Measurements from ENCODE around the gene GASK1B.

GASK1B gene

DNA sequence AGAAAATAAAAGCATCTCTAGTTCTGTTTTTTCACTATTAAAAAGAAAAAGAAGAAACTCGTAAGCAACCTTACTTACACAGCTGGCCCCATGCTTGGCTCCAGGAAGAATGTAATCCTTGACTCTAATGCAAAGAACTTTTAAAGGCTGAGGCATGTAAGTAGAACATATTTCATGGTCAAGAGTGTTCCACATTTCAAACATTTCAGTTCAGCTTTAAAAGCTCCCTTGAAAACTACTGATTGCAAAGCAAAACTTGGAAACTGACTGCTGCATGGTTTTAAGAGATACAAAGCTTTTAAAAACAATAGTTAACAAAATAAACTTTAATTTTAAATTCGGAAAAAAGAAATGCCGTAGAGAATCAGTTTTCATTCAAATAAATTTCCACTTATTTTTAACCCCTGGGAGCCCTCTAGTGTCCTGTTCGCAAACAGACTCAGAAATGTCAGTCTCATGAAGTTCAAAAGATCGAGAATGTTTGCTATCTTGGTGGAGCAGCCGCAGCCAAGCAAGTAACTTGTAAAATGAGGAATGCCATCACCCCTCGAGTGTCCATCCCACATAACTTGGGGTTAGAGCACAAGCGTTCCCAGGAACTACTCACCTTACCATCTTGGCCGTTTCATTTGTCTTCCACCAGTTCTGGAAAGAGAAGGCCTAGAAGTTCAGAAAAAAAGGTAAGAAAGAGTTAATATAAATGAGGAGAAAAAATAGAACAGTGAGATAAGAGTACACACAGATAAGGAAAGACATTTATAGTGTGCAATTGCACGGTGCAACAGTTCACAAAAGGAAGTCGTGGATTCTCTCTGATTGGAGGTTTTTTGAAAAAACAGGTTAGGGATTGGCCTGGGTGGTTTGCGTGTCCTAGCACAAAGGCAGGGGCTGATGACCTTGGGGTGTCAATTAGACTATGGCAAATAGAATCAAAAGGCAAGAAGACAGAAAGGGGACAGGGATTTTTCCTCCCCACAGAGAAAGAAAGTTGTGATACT lies at the start of gene GASK1B:
GASK1B (minus strand) TSS at position 765 of the 998 bp plus-strand sequence. CDS start 1,650 bp downstream, outside the sequence.
- DNase-seq (ENCODE audit: low spot score) = no peak

- no peak for DNase-seq (ENCODE audit: low spot score)
Observed at GRCh38 chr4:158219623-158220022, 46.8 kb upstream of the GASK1B start.

GRCh38 chr4:158217763-158218162 lies 44.9 kb upstream of the GASK1B start:
- DNase-seq (ENCODE audit: low spot score) = no peak

- DNase-seq (ENCODE audit: low spot score) = no peak
Observed at GRCh38 chr4:158214856-158215255, 42.0 kb upstream of the GASK1B start.

GRCh38 chr4:158213466-158213865 lies 40.6 kb upstream of the GASK1B start:
- DNase-seq (ENCODE audit: low spot score) = no peak

DNA sequence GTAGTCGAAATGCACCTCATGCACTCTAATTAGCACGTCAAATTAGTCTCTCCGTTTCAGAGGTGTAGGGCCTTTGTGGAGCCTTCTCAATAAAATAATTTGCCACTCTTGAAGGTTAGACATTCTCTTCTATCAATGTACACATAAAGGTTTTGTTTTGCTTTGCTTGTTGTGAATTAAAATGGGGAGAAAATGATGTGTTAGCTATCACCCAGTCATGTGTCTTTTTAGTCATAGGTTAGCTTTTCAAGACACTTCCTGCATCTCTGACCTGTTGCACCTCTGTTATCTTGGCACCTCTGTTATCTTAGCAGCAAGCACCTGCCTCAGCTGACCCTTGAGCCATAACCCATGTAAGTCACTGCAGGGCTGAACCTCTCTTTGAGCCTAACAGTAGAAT lies 38.4 kb upstream of the GASK1B start:
- DNase-seq (ENCODE audit: low spot score) = no peak

- DNase-seq (ENCODE audit: low spot score) = peak; percentile 93
Observed at GRCh38 chr4:158209825-158210807, 37.3 kb upstream of the GASK1B start, which contains the start of gene TMEM144. Gene TMEM144 (plus strand): TSS chr4:158210486. CDS start chr4:158212668, 2,182 bp downstream.

DNA sequence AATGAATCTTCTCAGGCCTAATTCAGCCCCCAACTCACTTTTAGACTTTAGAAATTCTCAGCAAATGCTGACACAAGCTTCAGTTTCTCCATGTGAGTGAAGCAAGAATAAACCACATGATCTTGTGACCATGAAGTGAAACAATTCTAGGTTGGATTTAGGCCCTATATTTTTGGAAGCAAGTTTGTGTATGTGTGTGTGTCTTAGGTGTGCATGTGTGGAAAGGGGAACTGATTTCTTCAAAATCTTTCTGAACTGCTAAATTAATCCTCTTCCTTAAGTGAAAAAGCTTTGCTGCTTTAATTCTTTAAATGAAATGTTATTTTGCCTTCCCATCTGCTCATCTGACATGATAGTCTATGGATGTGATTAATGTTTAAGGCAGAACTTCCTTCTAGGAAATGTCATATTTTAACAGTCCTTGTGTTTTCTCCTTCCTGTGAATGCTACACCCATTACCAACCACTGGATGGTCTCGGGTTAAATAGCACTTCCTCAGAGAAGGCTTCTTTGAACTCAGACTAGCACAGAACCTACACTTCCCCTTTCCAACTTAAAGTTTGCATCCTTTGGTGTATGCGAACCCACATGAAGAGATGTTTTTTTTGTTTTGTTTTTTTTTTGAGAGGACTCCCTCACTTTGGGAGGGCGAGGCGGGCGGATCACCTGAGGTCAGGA lies 36.3 kb upstream of the GASK1B start:
- no peak for DNase-seq (ENCODE audit: low spot score)

DNA sequence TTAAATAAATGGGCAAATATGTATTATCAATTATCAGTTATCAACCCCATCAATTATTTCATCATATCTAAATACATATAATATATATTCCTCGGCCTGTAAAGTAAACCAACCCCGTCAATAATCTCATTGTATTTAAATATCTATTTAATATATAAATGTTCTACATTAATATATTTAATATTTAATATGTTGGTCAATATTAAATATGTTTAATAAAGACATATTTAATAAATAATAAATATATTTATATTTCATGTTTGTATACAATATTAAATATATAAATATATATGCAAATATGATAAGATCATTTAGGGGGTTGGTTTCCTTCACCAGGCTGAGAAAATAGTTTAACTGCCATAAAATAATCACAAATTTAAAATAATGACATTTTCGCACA lies 31.1 kb upstream of the GASK1B start:
- no peak for DNase-seq (ENCODE audit: low spot score)

DNA sequence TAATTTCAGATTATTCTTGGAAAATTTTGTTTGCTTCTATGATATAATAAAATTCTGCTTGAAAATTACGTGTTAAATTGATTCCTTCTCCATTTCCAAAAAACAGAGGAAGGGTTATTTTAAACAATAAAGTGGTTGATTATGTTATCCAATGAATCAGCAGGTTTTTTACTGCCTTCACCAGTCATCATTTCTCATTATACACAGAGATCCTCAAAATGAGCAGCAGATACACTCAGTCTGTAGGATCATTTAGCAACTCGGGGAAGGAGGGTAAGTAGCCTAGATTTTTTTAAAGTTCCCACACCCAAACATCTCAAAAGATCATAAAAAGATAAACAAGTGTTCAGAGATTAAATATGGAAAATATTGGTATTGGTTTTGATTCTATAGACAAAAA lies 30.6 kb upstream of the GASK1B start:
- no peak for DNase-seq (ENCODE audit: low spot score)

DNA sequence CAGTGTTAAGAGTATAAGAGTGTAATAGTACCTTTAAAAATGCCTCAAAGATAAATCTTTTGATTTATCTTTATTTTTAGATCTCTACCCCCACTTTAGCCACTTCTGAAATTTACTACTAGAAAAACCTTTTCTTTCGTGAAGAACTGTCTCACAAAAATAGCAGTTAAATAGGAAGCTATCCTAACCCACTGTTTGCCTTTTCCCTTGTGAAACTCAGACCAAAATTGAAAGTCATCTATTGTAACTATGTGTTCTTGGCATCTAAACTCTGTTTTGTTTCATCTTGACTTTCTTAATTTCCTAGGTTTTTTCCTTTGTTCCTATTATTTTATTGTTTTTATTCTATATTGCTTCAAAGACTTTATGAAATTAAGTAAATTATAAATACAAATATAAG lies 29.7 kb upstream of the GASK1B start:
- no peak for DNase-seq (ENCODE audit: low spot score)

- DNase-seq (ENCODE audit: low spot score) = no peak
Observed at GRCh38 chr4:158201876-158202275, 29.1 kb upstream of the GASK1B start.

DNA sequence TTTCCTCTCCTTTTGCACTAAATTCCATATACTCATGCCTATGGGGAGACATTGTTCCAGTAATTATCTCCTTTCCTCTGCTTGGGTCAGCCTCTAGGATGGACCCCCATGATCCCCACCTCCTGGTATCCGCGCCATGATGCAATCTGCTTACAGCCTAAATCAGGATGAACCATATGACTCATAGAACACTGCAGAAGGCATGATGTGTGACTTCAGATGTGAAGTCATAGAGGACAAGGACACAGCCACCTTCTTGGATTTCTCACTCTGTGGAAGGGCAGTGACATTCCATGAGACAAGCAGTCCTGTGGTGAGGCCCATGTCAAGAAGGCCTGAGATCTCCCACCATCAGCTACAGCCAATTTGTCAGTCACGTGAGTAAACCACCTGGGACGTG lies 28.5 kb upstream of the GASK1B start:
- no peak for DNase-seq (ENCODE audit: low spot score)

GRCh38 chr4:158200214-158200613 lies 27.4 kb upstream of the GASK1B start:
- DNase-seq (ENCODE audit: low spot score) = no peak

DNA sequence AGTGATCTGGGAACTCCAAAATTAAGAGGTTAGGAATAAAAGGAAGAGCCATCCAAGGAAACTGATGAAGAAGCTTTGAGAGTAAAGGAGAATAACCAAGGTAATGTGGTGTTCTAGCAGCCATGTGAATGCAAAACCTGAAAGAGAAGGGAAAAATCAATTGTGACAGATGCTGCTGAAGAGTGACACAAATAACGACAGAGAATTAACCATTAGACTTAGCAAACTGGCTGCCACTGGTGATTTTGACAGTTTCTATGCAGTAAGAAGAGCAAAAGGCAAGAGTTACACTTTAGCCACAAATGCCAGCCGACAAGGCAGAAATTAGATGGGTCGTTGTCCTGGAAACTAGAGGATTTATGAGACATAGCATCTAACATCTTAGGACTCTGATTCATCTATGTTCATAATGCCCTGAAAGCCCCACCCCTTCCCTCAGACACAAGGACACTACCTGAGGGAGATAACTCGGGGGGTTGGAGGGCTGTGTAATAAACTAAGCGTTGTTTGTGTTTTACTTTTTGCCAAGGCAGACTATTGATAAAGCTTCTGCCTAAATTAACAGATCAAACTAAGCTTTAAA lies 24.5 kb upstream of the GASK1B start:
- no peak for DNase-seq (ENCODE audit: low spot score)

DNA sequence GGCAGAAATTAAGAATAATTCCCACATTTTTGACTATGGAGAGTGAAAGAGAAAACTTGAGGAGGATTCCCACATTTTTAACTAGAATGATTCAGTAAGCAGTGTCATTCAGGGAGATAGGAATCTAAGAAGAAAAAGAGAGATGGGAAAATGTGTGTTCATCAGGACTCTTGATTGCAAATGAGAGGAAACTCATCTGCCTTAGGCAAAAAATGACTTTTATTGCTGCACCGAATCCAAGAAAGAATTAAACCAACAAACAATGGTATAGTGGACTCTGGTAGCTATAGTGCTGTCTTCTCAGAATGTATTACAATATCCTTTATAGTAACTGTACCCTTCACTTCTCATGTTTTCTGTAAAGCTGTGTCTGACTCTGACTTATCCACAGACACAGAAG lies 22.5 kb upstream of the GASK1B start:
- DNase-seq (ENCODE audit: low spot score) = no peak

- DNase-seq (ENCODE audit: low spot score) = peak; percentile 80
Observed at GRCh38 chr4:158193171-158193749, 20.4 kb upstream of the GASK1B start.

- no peak for DNase-seq (ENCODE audit: low spot score)
Observed at GRCh38 chr4:158192439-158193158, 19.8 kb upstream of the GASK1B start.

DNA sequence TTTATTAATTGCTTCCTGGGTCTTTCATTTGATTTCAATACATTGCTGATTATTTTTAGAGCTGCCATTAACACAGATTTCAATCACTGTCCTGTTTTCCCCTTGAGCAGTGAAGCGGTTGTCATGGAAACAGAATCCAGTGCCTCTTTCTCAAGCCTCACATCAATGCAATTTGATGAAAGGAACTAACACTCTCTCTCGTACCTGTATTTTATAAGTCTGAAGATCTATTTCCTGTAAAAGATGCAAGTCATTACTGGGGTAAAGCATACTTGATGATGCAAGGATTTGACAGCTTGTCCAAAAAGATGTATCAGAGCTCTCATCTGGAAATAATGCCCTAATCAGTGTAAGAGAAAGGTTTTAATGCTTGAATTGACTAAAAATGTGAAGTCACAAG lies 17.9 kb upstream of the GASK1B start:
- DNase-seq (ENCODE audit: low spot score) = no peak

DNA sequence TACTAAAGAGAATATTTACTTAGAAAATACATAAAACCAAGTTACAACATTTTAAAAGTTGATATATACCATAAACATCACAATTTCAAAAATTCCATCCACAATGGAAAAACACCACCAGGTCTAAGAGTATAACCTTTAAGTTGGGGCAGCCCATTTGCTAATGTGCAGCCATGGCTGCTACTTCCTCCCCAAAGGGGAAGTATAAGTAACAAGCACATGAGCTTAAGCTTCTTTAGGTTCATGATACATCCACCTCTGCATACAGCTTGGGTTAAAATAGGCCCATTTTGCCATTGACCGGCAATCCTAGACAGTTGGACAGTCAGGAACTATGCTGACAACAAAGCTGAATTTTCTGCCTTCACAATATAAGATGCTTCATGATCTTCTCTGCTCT lies 16.6 kb upstream of the GASK1B start:
- no peak for DNase-seq (ENCODE audit: low spot score)

All from putamen (tissue), 1 donor.